ENCODE results near the gene TRIM24. TPM values are rescaled to one million over a fixed set of nuclear protein-coding genes. Genes with fewer than 3 reads are reported as not detected.
"Not testable (repeated sequence)": the region's sequence is repeated elsewhere in the genome, so short reads cannot be mapped to it uniquely, and the experiment has no call there.

TRIM24 gene
- total RNA-seq, 1 experiment from 2014 or later = 25.9 TPM

- peaks cover 23% of the 10 kb centered on the region for H3K9me3 ChIP-seq (ENCODE audit: low read depth, low read length, poor library complexity, severe bottlenecking)
- DNase-seq (ENCODE audit: low spot score) = no peak
Observed at GRCh38 chr7:138525757-138526156, 65.7 kb downstream of the TRIM24 start.

GRCh38 chr7:138527746-138528223 is 67.7 kb downstream of the TRIM24 start:
- intact Hi-C loops (cut with micrococcal nuclease; ENCODE audit: unreplicated experiment) = no loop called here
- ChIA-PET POLR2A (ENCODE audit: low non-redundant PET) (no interaction called here), CTCF (no interaction called here)
- H3K36me3 ChIP-seq (ENCODE audit: insufficient read depth, low read length, poor library complexity, severe bottlenecking) = peaks cover 28% of the 10 kb centered on the region
- DNase-seq (ENCODE audit: low spot score) = peak; percentile 7
- H3K4me1 ChIP-seq (ENCODE audit: insufficient read depth, low read length, poor library complexity, severe bottlenecking) = no peaks in the 10 kb centered on the region
- BruUV-seq (replicated peaks) = no TSS peak
- peaks cover 23% of the 10 kb centered on the region for H3K9me3 ChIP-seq (ENCODE audit: low read depth, low read length, poor library complexity, severe bottlenecking)
- H3K27ac ChIP-seq (ENCODE audit: low read depth, low read length, poor library complexity, severe bottlenecking) = no peak overlapping the region
- no peak for TF ChIP-seq EZH2 (IDR thresholded peaks at IDR 0.05; ENCODE audit: borderline replicate concordance, low read depth, low read length, poor library complexity, severe bottlenecking)
- TF ChIP-seq CTCF (conservative IDR thresholded peaks at IDR 0.05; ENCODE audit: low read depth, low read length) = no peak
- no peaks in the 10 kb centered on the region for H3K27me3 ChIP-seq (replicated peaks; ENCODE audit: insufficient read depth, low read depth, low read length, poor library complexity)
- no peak overlapping the region for H3K4me3 ChIP-seq (ENCODE audit: low read depth, low read length, poor library complexity, severe bottlenecking)

More at GRCh38 chr7:138525757-138526156, 65.7 kb downstream of the TRIM24 start:
- ChIA-PET CTCF (no interaction called here), POLR2A (ENCODE audit: low non-redundant PET) (no interaction called here)
- Histone ChIP-seq H3K27me3 (replicated peaks; ENCODE audit: insufficient read depth, low read depth, low read length, poor library complexity) (no peaks in the 10 kb centered on the region), H3K4me3 (ENCODE audit: low read depth, low read length, poor library complexity, severe bottlenecking) (no peak overlapping the region), H3K27ac (ENCODE audit: low read depth, low read length, poor library complexity, severe bottlenecking) (no peak overlapping the region), H3K4me1 (ENCODE audit: insufficient read depth, low read length, poor library complexity, severe bottlenecking) (no peaks in the 10 kb centered on the region), H3K36me3 (ENCODE audit: insufficient read depth, low read length, poor library complexity, severe bottlenecking) (peaks cover 28% of the 10 kb centered on the region)
- TF ChIP-seq CTCF (conservative IDR thresholded peaks at IDR 0.05; ENCODE audit: low read depth, low read length) (no peak), EZH2 (IDR thresholded peaks at IDR 0.05; ENCODE audit: borderline replicate concordance, low read depth, low read length, poor library complexity, severe bottlenecking) (no peak)
- no TSS peak for BruUV-seq (replicated peaks)
- intact Hi-C loops (cut with micrococcal nuclease; ENCODE audit: unreplicated experiment) = no loop called here

GRCh38 chr7:138536833-138537232 is 76.8 kb downstream of the TRIM24 start:
- CTCF ChIA-PET; DNase-seq (ENCODE audit: low spot score); H3K9me3 ChIP-seq (ENCODE audit: low read depth, low read length, poor library complexity, severe bottlenecking); H3K27ac ChIP-seq (ENCODE audit: low read depth, low read length, poor library complexity, severe bottlenecking); H3K27me3 ChIP-seq (replicated peaks; ENCODE audit: insufficient read depth, low read depth, low read length, poor library complexity); BruUV-seq (replicated peaks); H3K4me1 ChIP-seq (ENCODE audit: insufficient read depth, low read length, poor library complexity, severe bottlenecking); H3K4me3 ChIP-seq (ENCODE audit: low read depth, low read length, poor library complexity, severe bottlenecking); POLR2A ChIA-PET (ENCODE audit: low non-redundant PET); intact Hi-C loops (cut with micrococcal nuclease; ENCODE audit: unreplicated experiment): not testable (repeated sequence)
- peaks cover 11% of the 10 kb centered on the region for H3K36me3 ChIP-seq (ENCODE audit: insufficient read depth, low read length, poor library complexity, severe bottlenecking)

- H3K9me3 ChIP-seq (ENCODE audit: low read depth, low read length, poor library complexity, severe bottlenecking) = no peaks in the 10 kb centered on the region
- H3K36me3 ChIP-seq (ENCODE audit: insufficient read depth, low read length, poor library complexity, severe bottlenecking) = peaks cover 11% of the 10 kb centered on the region
- H3K4me1 ChIP-seq (ENCODE audit: insufficient read depth, low read length, poor library complexity, severe bottlenecking) = no peaks in the 10 kb centered on the region
- TF ChIP-seq EZH2 (IDR thresholded peaks at IDR 0.05; ENCODE audit: borderline replicate concordance, low read depth, low read length, poor library complexity, severe bottlenecking) (no peak), CTCF (conservative IDR thresholded peaks at IDR 0.05; ENCODE audit: low read depth, low read length) (no peak)
- no TSS peak for BruUV-seq (replicated peaks)
- intact Hi-C loops (cut with micrococcal nuclease; ENCODE audit: unreplicated experiment) = no loop called here
- CTCF ChIA-PET = no interaction called here
- H3K4me3 ChIP-seq (ENCODE audit: low read depth, low read length, poor library complexity, severe bottlenecking) = no peak overlapping the region
- POLR2A ChIA-PET (ENCODE audit: low non-redundant PET) = no interaction called here
- no peak overlapping the region for H3K27ac ChIP-seq (ENCODE audit: low read depth, low read length, poor library complexity, severe bottlenecking)
- DNase-seq (ENCODE audit: low spot score) = no peak
- H3K27me3 ChIP-seq (replicated peaks; ENCODE audit: insufficient read depth, low read depth, low read length, poor library complexity) = no peaks in the 10 kb centered on the region
Observed at GRCh38 chr7:138538518-138538917, 78.5 kb downstream of the TRIM24 start.

Data from A673 (cell line).